HEK293 (cell line): ENCODE measurements around the gene BPI.
"Not testable (repeated sequence)": the region's sequence is repeated elsewhere in the genome, so short reads cannot be mapped to it uniquely, and the experiment has no call there.

Source experiments
- CTCF ChIA-PET: fragments of 350-600 bp; formaldehyde crosslinking; extraction: SDS; loops from one replicate; lab custom pipeline; 2021; ENCODE audit warnings: antibody characterized with exemption; lab: Yijun Ruan, JAX
- POLR2A ChIA-PET: fragments of 300-600 bp; formaldehyde crosslinking; extraction: SDS; loops from one replicate; lab custom pipeline; 2020; ENCODE audit warnings: antibody characterized with exemption, inconsistent platforms; lab: Yijun Ruan, JAX
- H3K27ac ChIP-seq: fragments of 200-500 bp; sonication (Bioruptor generic); 2 replicates; pipeline ENCODE4 v1.5.1; 2014; ENCODE audit warnings: low read depth, low read length, control low read depth, inconsistent platforms; ENCODE audit errors: extremely low read depth
- H3K36me3 ChIP-seq, 2 experiments: fragments of 200-500 bp in 1 of 2; sonication (Bioruptor generic) in 1 of 2; 1 replicate in 1 of 2; 2 replicates in 1 of 2; pipeline ENCODE4 v1.5.1; 2014 to 2017; ENCODE audit warnings: inconsistent platforms in 2 of 2, low read length in 2 of 2; ENCODE audit not compliant: control insufficient read depth in 2 of 2, insufficient read depth in 1 of 2
- H3K4me1 ChIP-seq: fragments of 200-500 bp; sonication (Bioruptor generic); 2 replicates; pipeline ENCODE4 v1.5.1; 2014; ENCODE audit warnings: mild to moderate bottlenecking, low read length, inconsistent platforms; ENCODE audit not compliant: control insufficient read depth, insufficient read depth
- H3K4me3 ChIP-seq: 2 replicates; pipeline ENCODE4 v1.5.1; 2011; ENCODE audit warnings: low read depth, mild to moderate bottlenecking, control low read depth, low read length, moderate library complexity
- H3K9me3 ChIP-seq: fragments of 200-500 bp; sonication (Bioruptor generic); 2 replicates; pipeline ENCODE4 v1.5.1; 2014; ENCODE audit warnings: low read depth, low read length, inconsistent platforms; ENCODE audit not compliant: control insufficient read depth, insufficient read depth
- CTCF ChIP-seq: fragments of 450-650 bp; formaldehyde crosslinking; IDR thresholded peaks from 2 replicates; pipeline ENCODE4 v1.5.1; 2016; ENCODE audit warnings: missing biosample characterization, missing genetic modification characterization
- ELK4 ChIP-seq: IDR thresholded peaks from 2 replicates; pipeline ENCODE4 v1.6.1; 2011; ENCODE audit warnings: mild to moderate bottlenecking, low read depth, low read length, borderline replicate concordance
- GLIS1 ChIP-seq: fragments of 450-650 bp; formaldehyde crosslinking; IDR thresholded peaks from 2 replicates; pipeline ENCODE4 v1.5.1; 2016; ENCODE audit warnings: missing biosample characterization, missing genetic modification characterization
- GLIS2 ChIP-seq: fragments of 450-650 bp; formaldehyde crosslinking; IDR thresholded peaks from 2 replicates; pipeline ENCODE4 v1.5.1; 2016; ENCODE audit warnings: missing biosample characterization, missing genetic modification characterization
- MEIS1 ChIP-seq: sonication (generic); formaldehyde crosslinking; IDR thresholded peaks from 2 replicates; pipeline ENCODE4 v1.8.1; 2022; ENCODE audit warnings: missing genetic modification reagents, mild to moderate bottlenecking, borderline replicate concordance
- SETDB1 ChIP-seq: IDR thresholded peaks from one replicate; pipeline ENCODE4 v1.6.1; 2017; ENCODE audit warnings: mild to moderate bottlenecking, low read length, moderate library complexity, mixed read lengths; ENCODE audit not compliant: insufficient read length
- ZBTB21 ChIP-seq: fragments of 450-650 bp; formaldehyde crosslinking; IDR thresholded peaks from 2 replicates; pipeline ENCODE4 v1.5.1; 2017; ENCODE audit warnings: missing biosample characterization, missing genetic modification characterization
- ZNF114 ChIP-seq: fragments of 450-650 bp; formaldehyde crosslinking; IDR thresholded peaks from 2 replicates; pipeline ENCODE4 v1.5.0; 2017; ENCODE audit warnings: missing biosample characterization, missing genetic modification characterization
- ZNF140 ChIP-seq: fragments of 450-650 bp; formaldehyde crosslinking; IDR thresholded peaks from 2 replicates; pipeline ENCODE4 v1.5.1; 2016; ENCODE audit warnings: missing biosample characterization, missing genetic modification characterization
- ZNF174 ChIP-seq: fragments of 450-650 bp; formaldehyde crosslinking; IDR thresholded peaks from 2 replicates; pipeline ENCODE4 v1.5.0; 2017; ENCODE audit warnings: missing biosample characterization, mild to moderate bottlenecking, missing genetic modification characterization
- ZNF19 ChIP-seq: fragments of 450-650 bp; formaldehyde crosslinking; IDR thresholded peaks from 2 replicates; pipeline ENCODE4; 2016; ENCODE audit warnings: missing biosample characterization, missing genetic modification characterization, low read depth
- ZNF2 ChIP-seq: fragments of 450-650 bp; formaldehyde crosslinking; IDR thresholded peaks from 2 replicates; pipeline ENCODE4 v1.5.1; 2016; ENCODE audit warnings: missing biosample characterization, missing genetic modification characterization
- ZNF23 ChIP-seq: fragments of 450-650 bp; formaldehyde crosslinking; IDR thresholded peaks from 2 replicates; pipeline ENCODE4 v1.5.1; 2016; ENCODE audit warnings: missing biosample characterization, missing genetic modification characterization, borderline replicate concordance
- ZNF366 ChIP-seq: fragments of 450-650 bp; formaldehyde crosslinking; conservative IDR thresholded peaks from 2 replicates; pipeline ENCODE4 v1.5.1; 2016; ENCODE audit warnings: missing biosample characterization, missing genetic modification characterization
- ZNF449 ChIP-seq: fragments of 450-650 bp; formaldehyde crosslinking; IDR thresholded peaks from 2 replicates; pipeline ENCODE4 v1.5.1; 2017; ENCODE audit warnings: missing biosample characterization, mild to moderate bottlenecking, missing genetic modification characterization, moderate library complexity
- ZNF501 ChIP-seq: fragments of 450-650 bp; formaldehyde crosslinking; IDR thresholded peaks from 2 replicates; pipeline ENCODE4 v1.5.1; 2016; ENCODE audit warnings: missing biosample characterization, missing genetic modification characterization
- ZNF544 ChIP-seq: fragments of 450-650 bp; formaldehyde crosslinking; IDR thresholded peaks from 2 replicates; pipeline ENCODE4 v1.5.0; 2017; ENCODE audit warnings: missing biosample characterization, missing genetic modification characterization
- ZNF654 ChIP-seq: fragments of 450-650 bp; formaldehyde crosslinking; IDR thresholded peaks from 2 replicates; pipeline ENCODE4 v1.5.1; 2016; ENCODE audit warnings: low read depth, missing biosample characterization, missing genetic modification characterization
- ZNF707 ChIP-seq: fragments of 450-650 bp; formaldehyde crosslinking; IDR thresholded peaks from 2 replicates; pipeline ENCODE4 v1.5.1; 2016; ENCODE audit warnings: missing biosample characterization, missing genetic modification characterization

The BPI gene

GRCh38 chr20:38337561-38338140 lies 33.7 kb downstream of the BPI start:
- TF ChIP-seq ZNF2 (tag by site-specific recombination) (peak; percentile 100), SETDB1 (peak; percentile 82), ZNF23 (tag by site-specific recombination) (no peak), CTCF (tag by site-specific recombination) (0 out of 2 replicates have a peak, but pooled peaks have one; percentile 24), ZNF654 (peak; percentile 80)
- H3K9me3 ChIP-seq: no peaks in the 10 kb centered on the region
- no peak overlapping the region for H3K4me3 ChIP-seq
- ChIA-PET POLR2A (interaction anchor here (0.9 kb wide), 1 partner anchor 32 kb away, joined by 3 read pairs; no protein-coding TSS in a partner anchor), CTCF (interaction anchor here (0.6 to 4.2 kb wide), 18 partner anchors 9 to 370 kb away, joined by 3 to 37 read pairs (median 4); no protein-coding TSS in a partner anchor)
- no peaks in the 10 kb centered on the region for H3K4me1 ChIP-seq
- no peak overlapping the region for H3K27ac ChIP-seq
- no peaks in the 10 kb centered on the region for H3K36me3 ChIP-seq

GRCh38 chr20:38338849-38339520 lies 35.0 kb downstream of the BPI start:
- POLR2A ChIA-PET: interaction anchor here (0.8 kb wide), 1 partner anchor 96 kb away, joined by 3 read pairs; the partner anchor contains the start of gene SNHG17
- H3K27ac ChIP-seq: no peak overlapping the region
- CTCF ChIA-PET: interaction anchor here (0.6 to 4.2 kb wide), 8 partner anchors 11 to 134 kb away, joined by 3 to 37 read pairs (median 12); no protein-coding TSS in a partner anchor
- TF ChIP-seq ZNF654 (peak; percentile 32), ZNF544 (tag by site-specific recombination) (no peak)
- H3K4me3 ChIP-seq: no peak overlapping the region
- H3K36me3 ChIP-seq: no peaks in the 10 kb centered on the region
- H3K9me3 ChIP-seq: no peaks in the 10 kb centered on the region
- no peaks in the 10 kb centered on the region for H3K4me1 ChIP-seq

- ChIA-PET CTCF (interaction anchor here (0.6 to 4.2 kb wide), 4 partner anchors 15 to 134 kb away, joined by 3 to 37 read pairs (median 20); no protein-coding TSS in a partner anchor), POLR2A (interaction anchor here (0.8 kb wide), 1 partner anchor 96 kb away, joined by 3 read pairs; the partner anchor contains the start of gene SNHG17)
- not testable (repeated sequence) for H3K27ac ChIP-seq, H3K36me3 ChIP-seq, H3K4me3 ChIP-seq, H3K9me3 ChIP-seq, H3K4me1 ChIP-seq
These were observed 35.6 kb downstream of the BPI start for GRCh38 chr20:38339521-38339896.

- ChIA-PET POLR2A (no interaction called here), CTCF (interaction anchor here (1.4 to 4.2 kb wide), 4 partner anchors 15 to 68 kb away, joined by 3 to 37 read pairs (median 12); no protein-coding TSS in a partner anchor)
- Histone ChIP-seq H3K27ac (no peak overlapping the region), H3K4me1 (no peaks in the 10 kb centered on the region), H3K9me3 (no peaks in the 10 kb centered on the region), H3K4me3 (no peak overlapping the region), H3K36me3 (no peaks in the 10 kb centered on the region)
- no peak for TF ChIP-seq ZNF140 (tag by site-specific recombination)
- TF ChIP-seq GLIS2: no peak
- no peak for TF ChIP-seq ZNF501 (tag by site-specific recombination)
- TF ChIP-seq ZNF114 (tag by site-specific recombination): no peak
- no peak for TF ChIP-seq ZBTB21 (tag by site-specific recombination)
- no peak for TF ChIP-seq GLIS1
- TF ChIP-seq ELK4: no peak
- no peak for TF ChIP-seq ZNF174
- no peak for TF ChIP-seq ZNF366 (tag by site-specific recombination)
- TF ChIP-seq ZNF19: no peak
- no peak for TF ChIP-seq MEIS1 (CRISPR knock-in tag)
- no peak for TF ChIP-seq ZNF449 (tag by site-specific recombination)
- no peak for TF ChIP-seq ZNF707
These were observed 36.0 kb downstream of the BPI start for GRCh38 chr20:38339997-38340396.
